Measurements from ENCODE around the gene SLC6A6.

GRCh38 chr3:14433106-14433505 lies 30.7 kb downstream of the SLC6A6 start:
- TF ChIP-seq CTCF (IDR thresholded peaks at IDR 0.05; ENCODE audit: low read length) (no peak), EZH2 (optimal IDR thresholded peaks at IDR 0.05; ENCODE audit: low read depth, low read length) (no peak)
